Measurements from ENCODE around the gene HOTAIR.

HOTAIR gene

DNA sequence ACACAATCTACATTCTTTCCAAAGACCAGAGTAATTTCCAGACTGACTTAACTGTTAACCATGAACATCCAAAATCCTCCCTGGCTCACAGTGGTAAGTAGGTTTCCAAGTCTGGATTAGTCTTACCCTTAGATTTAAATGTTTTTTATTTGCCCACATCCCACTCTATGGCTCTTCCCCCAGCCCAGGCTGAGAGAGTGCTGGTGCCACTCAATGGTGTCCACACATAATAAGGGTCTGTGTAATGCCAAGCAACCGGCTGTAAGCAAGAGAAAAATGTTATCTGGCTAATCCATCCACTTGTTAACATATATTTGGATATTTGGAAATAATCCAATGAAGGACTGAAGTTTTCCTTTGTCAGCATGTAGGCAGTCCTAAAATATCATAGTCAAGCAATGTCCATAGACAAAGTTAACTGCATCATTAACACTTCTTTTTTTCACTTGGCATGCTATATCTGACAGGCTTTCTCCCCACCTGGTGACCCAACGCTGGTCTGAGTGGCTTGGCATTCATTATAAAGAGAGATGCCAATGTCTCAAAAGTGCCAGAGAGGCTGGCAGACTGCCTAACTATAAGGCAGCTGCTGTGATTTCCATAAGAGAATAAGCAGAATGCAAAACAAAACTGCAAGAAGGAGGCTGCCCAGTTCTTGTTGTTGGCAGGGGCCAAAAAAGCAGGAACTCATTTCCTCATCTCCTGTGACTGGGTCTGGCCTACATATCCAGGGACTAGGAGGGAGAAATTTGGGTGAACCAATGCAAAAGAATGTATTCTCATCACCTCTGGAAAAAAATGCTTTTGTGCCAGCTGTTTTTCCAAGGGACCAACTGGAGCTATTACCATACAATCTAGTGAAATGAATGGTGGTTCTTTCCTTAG, 50.0 kb downstream of the HOTAIR start:
- POLR2A ChIA-PET (ENCODE audit: low non-redundant PET), result no interaction called here

DNA sequence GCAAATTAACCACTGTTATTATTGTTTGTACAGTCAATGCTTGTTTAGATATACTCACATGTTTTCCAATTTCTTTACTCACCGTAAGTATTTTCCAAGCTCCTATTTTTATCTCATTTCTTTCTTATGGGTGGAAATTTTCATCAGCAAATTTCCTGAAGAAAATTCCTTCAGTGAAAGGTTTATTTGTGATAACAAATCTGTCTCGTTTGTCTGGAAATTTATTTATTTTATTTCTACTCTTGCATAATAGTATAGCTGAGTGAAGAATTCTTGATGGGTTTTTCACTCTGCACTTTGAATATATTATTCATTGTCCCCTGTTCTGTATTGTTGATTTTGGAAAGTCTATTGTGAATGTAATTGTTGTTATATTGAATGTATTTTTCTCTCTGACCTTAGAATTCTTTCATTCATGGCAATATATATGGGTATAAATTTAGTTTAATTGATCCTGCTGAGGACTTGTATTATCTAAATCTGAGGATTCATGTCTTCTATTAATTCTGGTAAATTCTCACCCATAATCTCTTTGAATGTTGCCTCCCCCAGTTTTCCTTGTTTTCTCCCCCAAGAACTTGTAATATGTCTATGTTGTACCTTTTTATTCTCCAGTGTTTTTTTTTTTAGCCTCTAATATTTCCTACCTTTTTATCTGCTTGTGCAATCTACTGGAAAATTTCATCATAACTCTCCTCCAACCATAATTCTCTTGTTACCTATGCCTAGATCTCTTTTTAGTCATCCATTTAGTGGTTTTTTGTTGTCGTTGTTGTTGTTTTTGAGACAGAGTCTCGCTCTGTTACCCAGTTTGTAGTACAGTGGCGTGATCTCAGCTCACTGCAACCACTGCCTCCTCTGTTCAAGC, 57.7 kb downstream of the HOTAIR start:
- DNase-seq (ENCODE audit: low spot score), result no peak
- H3K27ac ChIP-seq, result no peak overlapping the region
- ChIA-PET CTCF (interaction anchor here (0.6 kb wide), 1 partner anchor 270 kb away, joined by 5 read pairs; no protein-coding TSS in a partner anchor), POLR2A (ENCODE audit: low non-redundant PET) (no interaction called here)
- TF ChIP-seq, protein P1, sequence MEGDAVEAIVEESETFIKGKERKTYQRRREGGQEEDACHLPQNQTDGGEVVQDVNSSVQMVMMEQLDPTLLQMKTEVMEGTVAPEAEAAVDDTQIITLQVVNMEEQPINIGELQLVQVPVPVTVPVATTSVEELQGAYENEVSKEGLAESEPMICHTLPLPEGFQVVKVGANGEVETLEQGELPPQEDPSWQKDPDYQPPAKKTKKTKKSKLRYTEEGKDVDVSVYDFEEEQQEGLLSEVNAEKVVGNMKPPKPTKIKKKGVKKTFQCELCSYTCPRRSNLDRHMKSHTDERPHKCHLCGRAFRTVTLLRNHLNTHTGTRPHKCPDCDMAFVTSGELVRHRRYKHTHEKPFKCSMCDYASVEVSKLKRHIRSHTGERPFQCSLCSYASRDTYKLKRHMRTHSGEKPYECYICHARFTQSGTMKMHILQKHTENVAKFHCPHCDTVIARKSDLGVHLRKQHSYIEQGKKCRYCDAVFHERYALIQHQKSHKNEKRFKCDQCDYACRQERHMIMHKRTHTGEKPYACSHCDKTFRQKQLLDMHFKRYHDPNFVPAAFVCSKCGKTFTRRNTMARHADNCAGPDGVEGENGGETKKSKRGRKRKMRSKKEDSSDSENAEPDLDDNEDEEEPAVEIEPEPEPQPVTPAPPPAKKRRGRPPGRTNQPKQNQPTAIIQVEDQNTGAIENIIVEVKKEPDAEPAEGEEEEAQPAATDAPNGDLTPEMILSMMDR (conservative IDR thresholded peaks at IDR 0.05; ENCODE audit: low read depth), result no peak

More for the DNA sequence above, 50.0 kb downstream of the HOTAIR start:
- no peak overlapping the region for H3K27ac ChIP-seq
- TF ChIP-seq, protein P1 (conservative IDR thresholded peaks at IDR 0.05; ENCODE audit: low read depth), result no peak
- CTCF ChIA-PET, result interaction anchor here (0.6 kb wide), 1 partner anchor 64 kb away, joined by 3 read pairs; no protein-coding TSS in a partner anchor
- no peak for DNase-seq (ENCODE audit: low spot score)
